Measurements from ENCODE around the gene ZNF385B. TPM values are rescaled to one million over a fixed set of nuclear protein-coding genes. Genes with fewer than 3 reads are reported as not detected.

ZNF385B gene
- total and polyA plus RNA-seq, 4 donors, result 3.0 to 7.2 (median 3.9) TPM

DNA sequence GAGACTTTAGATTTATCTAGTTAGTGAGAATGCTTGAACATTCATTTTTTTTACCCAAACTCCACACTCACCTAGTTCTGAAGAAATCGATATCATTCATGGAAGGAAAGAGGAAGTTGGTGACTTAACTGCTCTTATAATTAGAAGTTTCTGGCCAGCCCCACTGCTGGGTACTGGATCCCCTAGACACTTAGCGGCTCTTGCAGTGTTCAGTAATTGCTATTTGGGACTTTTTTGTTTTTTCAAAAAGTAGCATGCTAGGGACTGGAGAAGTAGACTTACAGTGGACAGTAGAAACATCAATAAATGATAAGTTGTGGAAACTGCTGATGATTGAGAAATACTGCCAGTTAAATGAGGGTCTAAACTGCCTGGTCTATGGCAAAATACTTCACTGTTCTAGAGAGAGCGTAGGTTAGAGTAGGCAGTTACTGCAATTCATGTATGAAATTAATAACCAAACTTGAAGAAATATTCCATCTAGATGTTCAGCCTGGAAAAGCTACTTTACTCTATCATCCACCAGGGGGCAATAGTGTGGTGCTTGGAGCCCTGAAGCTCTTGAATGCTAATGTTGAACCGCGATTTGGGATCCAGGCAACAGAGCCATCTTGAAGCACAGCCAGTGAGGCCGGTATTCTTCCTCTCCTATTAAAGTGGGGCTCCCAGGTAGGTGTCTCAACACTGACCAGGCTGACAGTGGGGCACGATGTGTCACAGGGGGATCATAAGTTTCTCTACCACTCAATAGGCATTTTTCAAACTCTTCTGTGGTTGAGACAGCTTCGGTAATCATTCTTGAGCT, 450.7 kb downstream of the ZNF385B start:
- TF ChIP-seq JUND (IDR thresholded peaks at IDR 0.05) (no peak), GABPA (IDR thresholded peaks at IDR 0.05 in 1 of 2, conservative IDR thresholded peaks at IDR 0.05 in 1 of 2) (no peak), CTCF (IDR thresholded peaks at IDR 0.05; ENCODE audit: low read depth, low read length, missing input control) (peak; percentile 72), RAD21 (IDR thresholded peaks at IDR 0.05) (peak; percentile 81 to 92), RXRA (IDR thresholded peaks at IDR 0.05) (no peak), YY1 (IDR thresholded peaks at IDR 0.05) (no peak), TAF1 (conservative IDR thresholded peaks at IDR 0.05) (no peak)
- TF ChIP-seq, protein P1, sequence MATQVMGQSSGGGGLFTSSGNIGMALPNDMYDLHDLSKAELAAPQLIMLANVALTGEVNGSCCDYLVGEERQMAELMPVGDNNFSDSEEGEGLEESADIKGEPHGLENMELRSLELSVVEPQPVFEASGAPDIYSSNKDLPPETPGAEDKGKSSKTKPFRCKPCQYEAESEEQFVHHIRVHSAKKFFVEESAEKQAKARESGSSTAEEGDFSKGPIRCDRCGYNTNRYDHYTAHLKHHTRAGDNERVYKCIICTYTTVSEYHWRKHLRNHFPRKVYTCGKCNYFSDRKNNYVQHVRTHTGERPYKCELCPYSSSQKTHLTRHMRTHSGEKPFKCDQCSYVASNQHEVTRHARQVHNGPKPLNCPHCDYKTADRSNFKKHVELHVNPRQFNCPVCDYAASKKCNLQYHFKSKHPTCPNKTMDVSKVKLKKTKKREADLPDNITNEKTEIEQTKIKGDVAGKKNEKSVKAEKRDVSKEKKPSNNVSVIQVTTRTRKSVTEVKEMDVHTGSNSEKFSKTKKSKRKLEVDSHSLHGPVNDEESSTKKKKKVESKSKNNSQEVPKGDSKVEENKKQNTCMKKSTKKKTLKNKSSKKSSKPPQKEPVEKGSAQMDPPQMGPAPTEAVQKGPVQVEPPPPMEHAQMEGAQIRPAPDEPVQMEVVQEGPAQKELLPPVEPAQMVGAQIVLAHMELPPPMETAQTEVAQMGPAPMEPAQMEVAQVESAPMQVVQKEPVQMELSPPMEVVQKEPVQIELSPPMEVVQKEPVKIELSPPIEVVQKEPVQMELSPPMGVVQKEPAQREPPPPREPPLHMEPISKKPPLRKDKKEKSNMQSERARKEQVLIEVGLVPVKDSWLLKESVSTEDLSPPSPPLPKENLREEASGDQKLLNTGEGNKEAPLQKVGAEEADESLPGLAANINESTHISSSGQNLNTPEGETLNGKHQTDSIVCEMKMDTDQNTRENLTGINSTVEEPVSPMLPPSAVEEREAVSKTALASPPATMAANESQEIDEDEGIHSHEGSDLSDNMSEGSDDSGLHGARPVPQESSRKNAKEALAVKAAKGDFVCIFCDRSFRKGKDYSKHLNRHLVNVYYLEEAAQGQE (IDR thresholded peaks at IDR 0.05), result no peak
- WGBS, result 26% methylated on average over 8 of the region's 8 CpGs
- Histone ChIP-seq H3K27ac (ENCODE audit: low read depth in 1 of 2, low read length in 2 of 2) (no peak overlapping the region), H3K9ac (ENCODE audit: low read depth in 1 of 2, low read length in 2 of 2) (no peak overlapping the region), H3K36me3 (ENCODE audit: control insufficient read depth in 4 of 4, insufficient read depth in 3 of 4, low read depth in 1 of 4, low read length in 3 of 4) (no peaks in the 10 kb centered on the region), H3K27me3 (ENCODE audit: control insufficient read depth in 4 of 4, insufficient read depth in 4 of 4, low read length in 3 of 4) (no peaks in the 10 kb centered on the region), H3K4me1 (ENCODE audit: control insufficient read depth in 4 of 4, insufficient read depth in 4 of 4, low read length in 3 of 4) (peaks cover 0 to 3% (median 1%) of the 10 kb centered on the region in 4 donors), H3K4me3 (ENCODE audit: low read depth in 1 of 3, low read length in 3 of 3) (no peak overlapping the region), H3K9me3 (ENCODE audit: control insufficient read depth in 4 of 4, low read length in 3 of 4) (no peaks in the 10 kb centered on the region)
- no peak for DNase-seq (ENCODE audit: low spot score)

- Histone ChIP-seq H3K27me3 (ENCODE audit: control insufficient read depth in 4 of 4, insufficient read depth in 4 of 4, low read length in 3 of 4) (no peaks in the 10 kb centered on the region), H3K36me3 (ENCODE audit: control insufficient read depth in 4 of 4, insufficient read depth in 3 of 4, low read depth in 1 of 4, low read length in 3 of 4) (no peaks in the 10 kb centered on the region), H3K4me3 (ENCODE audit: low read depth in 1 of 3, low read length in 3 of 3) (no peak overlapping the region), H3K4me1 (ENCODE audit: control insufficient read depth in 4 of 4, insufficient read depth in 4 of 4, low read length in 3 of 4) (no peaks in the 10 kb centered on the region), H3K9ac (ENCODE audit: low read depth in 1 of 2, low read length in 2 of 2) (no peak overlapping the region), H3K27ac (ENCODE audit: low read depth in 1 of 2, low read length in 2 of 2) (no peak overlapping the region), H3K9me3 (ENCODE audit: control insufficient read depth in 4 of 4, low read length in 3 of 4) (no peaks in the 10 kb centered on the region)
- no peak for DNase-seq (ENCODE audit: low spot score)
- no peak for TF ChIP-seq TAF1 (conservative IDR thresholded peaks at IDR 0.05)
Measured at GRCh38 chr2:179403624-179404023, 457.8 kb downstream of the ZNF385B start.

GRCh38 chr2:179393481-179393880, 467.9 kb downstream of the ZNF385B start:
- Histone ChIP-seq H3K4me3 (ENCODE audit: low read depth in 1 of 3, low read length in 3 of 3) (no peak overlapping the region), H3K36me3 (ENCODE audit: control insufficient read depth in 4 of 4, insufficient read depth in 3 of 4, low read depth in 1 of 4, low read length in 3 of 4) (no peaks in the 10 kb centered on the region), H3K4me1 (ENCODE audit: control insufficient read depth in 4 of 4, insufficient read depth in 4 of 4, low read length in 3 of 4) (no peaks in the 10 kb centered on the region), H3K27ac (ENCODE audit: low read depth in 1 of 2, low read length in 2 of 2) (no peak overlapping the region), H3K9ac (ENCODE audit: low read depth in 1 of 2, low read length in 2 of 2) (no peak overlapping the region), H3K27me3 (ENCODE audit: control insufficient read depth in 4 of 4, insufficient read depth in 4 of 4, low read length in 3 of 4) (no peaks in the 10 kb centered on the region), H3K9me3 (ENCODE audit: control insufficient read depth in 4 of 4, low read length in 3 of 4) (no peaks in the 10 kb centered on the region)
- TF ChIP-seq HNF4A (conservative IDR thresholded peaks at IDR 0.05), result no peak
- TF ChIP-seq, protein P1 (IDR thresholded peaks at IDR 0.05), result no peak
- no peak for TF ChIP-seq CTCF (IDR thresholded peaks at IDR 0.05; ENCODE audit: low read depth, low read length, missing input control)
- TF ChIP-seq HNF4G (IDR thresholded peaks at IDR 0.05), result no peak
- no peak for TF ChIP-seq TAF1 (conservative IDR thresholded peaks at IDR 0.05)
- TF ChIP-seq YY1 (IDR thresholded peaks at IDR 0.05), result no peak
- no peak for TF ChIP-seq RXRA (IDR thresholded peaks at IDR 0.05)
- TF ChIP-seq FOXA1 (IDR thresholded peaks at IDR 0.05), result no peak
- TF ChIP-seq SP1 (IDR thresholded peaks at IDR 0.05), result no peak
- no peak for DNase-seq (ENCODE audit: low spot score)
- WGBS, result 88% methylated on average over 2 of the region's 2 CpGs
